GM11168 (cell line): ENCODE measurements around the gene ZDHHC1.

Experiments used
- in situ Hi-C: fragments of 300-500 bp; cut with MboI; formaldehyde crosslinking; loops from one replicate; pipeline ENCODE4 v1.12.0; 2022; ENCODE audit warnings: low sequenced_read_pairs; ENCODE audit not compliant: unreplicated experiment

ZDHHC1 gene

DNA sequence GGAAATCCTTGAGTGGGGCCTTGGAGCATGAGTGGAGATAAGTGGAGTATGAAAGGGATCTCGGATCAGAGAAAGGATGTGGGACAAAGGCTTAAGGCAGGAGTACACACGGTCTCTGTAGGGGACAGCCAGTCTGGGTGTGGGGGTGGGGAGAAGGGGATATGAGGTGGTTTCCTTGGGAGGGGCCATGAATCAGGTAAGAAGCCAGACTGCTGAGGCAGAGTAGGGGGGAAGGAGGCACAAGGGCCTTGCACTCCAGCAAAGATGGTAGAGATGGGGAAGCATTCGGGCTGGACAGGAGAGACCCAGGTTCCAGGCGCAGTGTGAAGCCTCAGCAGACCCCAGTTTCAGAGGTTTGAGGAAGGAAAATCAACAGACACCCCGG, 16.2 kb upstream of the ZDHHC1 start:
- in situ Hi-C loops: no loop called here

DNA sequence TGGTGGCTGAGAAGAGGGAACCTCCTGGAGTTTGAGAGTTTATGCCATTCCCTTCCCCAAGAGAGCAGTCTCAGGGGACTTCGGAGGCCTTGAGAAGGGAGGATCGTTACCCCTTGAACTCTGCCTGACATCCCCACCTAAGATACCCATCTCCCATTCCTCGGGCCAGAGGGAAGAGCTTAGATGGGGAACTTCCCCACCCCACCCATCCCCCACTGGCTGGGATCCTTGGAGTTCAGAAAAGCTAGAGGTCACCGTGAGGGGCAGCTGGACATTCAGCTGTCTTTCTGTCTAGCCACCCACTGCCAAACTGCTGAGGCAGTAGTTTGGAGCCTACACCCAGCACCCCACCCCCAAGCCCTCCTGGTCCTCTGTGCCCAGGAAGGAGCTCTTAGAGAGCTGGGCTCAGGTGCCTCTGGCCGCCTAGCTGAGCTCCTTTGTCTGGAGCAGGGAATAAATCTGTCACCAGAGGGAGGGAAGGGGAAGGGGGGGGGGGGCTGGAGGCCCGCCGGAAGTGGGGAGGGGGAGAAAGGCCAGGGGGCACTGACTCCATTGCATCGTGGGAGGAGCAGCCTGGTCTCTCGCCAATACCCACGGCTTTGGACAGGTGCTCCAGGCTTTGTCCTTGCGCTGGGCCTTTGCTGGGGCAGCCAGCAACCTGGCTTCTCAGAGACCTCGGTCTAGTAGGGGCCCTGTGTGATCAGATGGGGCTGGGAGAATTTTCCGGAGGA, 15.7 kb upstream of the ZDHHC1 start:
- in situ Hi-C loops: no loop called here

DNA sequence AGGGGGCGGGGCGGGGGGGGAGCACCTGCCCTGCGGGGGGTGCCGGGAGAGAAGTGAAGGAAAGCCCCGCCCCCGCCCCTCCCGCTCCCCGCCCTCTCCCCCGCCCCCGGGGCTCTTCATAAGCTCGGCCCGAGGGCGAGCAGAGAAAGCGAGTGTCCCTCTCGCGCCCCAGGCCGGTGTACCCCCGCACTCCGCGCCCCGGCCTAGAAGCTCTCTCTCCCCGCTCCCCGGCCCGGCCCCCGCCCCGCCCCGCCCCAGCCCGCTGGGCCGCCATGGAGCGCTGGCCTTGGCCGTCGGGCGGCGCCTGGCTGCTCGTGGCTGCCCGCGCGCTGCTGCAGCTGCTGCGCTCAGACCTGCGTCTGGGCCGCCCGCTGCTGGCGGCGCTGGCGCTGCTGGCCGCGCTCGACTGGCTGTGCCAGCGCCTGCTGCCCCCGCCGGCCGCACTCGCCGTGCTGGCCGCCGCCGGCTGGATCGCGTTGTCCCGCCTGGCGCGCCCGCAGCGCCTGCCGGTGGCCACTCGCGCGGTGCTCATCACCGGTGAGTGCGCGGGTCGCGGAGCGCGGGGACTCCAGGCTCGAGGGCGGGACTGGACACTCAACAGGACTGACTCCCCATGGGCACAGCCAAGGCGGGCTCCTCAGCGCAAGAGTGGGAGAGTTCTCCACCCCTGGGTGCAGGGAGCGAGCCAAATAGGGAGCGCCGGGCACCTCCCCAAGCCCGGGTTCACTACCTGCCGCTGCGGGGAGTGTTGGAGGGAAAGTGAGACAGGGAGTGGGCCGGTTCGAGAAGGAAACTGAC, 14.9 kb upstream of the ZDHHC1 start, which contains the start of gene HSD11B2:
Gene HSD11B2, plus strand, starts transcription at position 145 of the 798 bp plus-strand sequence. Its CDS starts 128 bp downstream, at position 273.
- in situ Hi-C loops: no loop called here

DNA sequence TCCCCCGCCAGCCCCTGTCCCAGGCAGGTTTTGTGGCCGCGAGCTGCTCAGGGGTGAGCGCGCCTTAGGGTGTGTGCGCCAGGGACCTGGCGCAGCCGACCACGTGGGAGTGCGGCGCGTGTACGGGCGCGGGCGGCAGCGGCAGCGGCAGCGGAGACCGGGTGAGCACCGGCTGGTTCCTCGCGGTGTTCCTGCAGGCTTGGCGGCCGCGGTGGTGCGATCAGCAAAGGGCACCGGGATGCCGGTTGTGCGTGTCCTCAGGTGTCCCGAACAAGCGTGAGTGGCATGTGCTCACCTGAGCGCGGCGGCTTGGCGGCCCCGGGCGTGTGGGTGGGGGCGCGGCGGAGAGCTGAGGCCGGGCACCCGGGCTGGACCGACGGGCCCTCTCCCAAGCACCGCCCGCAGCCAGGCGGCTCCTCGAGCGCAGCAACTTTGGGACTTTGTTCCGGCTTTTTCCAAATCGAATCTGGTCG, 14.3 kb upstream of the ZDHHC1 start:
- in situ Hi-C loops: no loop called here

DNA sequence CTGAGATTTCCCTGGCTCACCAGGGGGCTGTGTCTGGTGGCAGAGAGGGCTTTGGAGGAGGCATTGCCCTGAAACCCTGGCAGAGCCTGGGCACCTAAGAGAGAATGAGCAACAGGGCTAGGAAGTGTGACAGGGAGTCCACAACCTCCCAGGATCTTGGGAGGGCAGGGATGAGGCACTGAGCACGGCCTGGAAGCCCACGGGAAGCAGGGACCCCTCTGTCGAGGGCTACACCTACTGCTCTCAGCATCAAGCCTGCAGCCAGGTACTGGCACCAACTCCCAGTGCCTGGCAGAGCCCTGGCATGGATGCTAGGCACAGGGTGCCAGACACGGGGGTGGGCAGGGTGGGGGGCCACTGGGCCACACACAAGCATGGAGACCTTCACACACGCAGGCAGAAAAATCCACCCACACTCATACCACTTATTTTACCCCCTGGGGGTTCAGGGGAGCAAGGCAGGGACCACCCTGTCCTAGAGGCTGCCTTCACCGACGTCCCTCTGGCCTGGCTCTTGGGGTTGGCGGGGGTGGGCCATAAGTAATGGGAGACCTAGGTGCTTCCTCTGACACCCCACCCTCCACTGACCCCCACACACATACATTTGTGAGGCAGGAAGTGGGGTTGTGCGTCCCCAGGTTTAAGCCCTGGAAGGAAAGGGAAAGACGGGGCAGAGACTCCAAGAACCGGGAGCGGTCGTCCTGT, 13.7 kb upstream of the ZDHHC1 start:
- in situ Hi-C loops: no loop called here

DNA sequence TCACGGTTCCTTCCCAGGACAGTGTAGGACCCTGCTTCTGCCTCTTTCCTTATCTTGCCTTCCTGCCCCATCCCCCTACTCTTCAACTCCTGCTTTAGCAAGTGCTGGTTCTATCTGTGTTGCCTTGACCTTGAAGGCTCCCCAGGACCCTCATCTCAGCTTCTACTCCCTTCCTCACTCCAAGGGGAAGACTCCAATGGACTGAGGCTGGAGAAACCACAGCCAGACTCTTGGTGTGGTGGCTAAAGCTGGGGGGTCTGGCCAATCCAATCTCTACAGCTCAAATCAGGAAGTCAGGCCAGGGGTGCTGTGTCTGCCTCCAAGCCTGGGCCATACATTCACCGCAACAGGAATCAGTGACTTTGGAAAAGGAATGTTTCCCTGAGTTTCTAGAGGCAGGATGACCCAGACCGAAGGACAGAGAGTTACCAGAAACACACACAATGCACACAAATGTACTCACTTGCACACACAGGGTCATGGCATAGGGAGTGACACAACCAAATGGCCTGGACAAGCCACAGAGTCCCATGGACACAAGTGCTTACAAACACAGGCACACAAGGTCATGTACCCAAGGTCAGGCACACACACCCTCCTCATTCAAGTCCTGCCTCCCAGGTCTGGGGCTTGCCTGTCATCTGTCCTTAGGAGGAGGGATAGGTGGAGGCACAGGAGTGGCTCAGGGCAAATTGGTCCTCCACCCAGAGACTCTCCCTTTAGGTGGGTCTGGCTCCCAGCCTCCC, 12.9 kb upstream of the ZDHHC1 start:
- in situ Hi-C loops: no loop called here

DNA sequence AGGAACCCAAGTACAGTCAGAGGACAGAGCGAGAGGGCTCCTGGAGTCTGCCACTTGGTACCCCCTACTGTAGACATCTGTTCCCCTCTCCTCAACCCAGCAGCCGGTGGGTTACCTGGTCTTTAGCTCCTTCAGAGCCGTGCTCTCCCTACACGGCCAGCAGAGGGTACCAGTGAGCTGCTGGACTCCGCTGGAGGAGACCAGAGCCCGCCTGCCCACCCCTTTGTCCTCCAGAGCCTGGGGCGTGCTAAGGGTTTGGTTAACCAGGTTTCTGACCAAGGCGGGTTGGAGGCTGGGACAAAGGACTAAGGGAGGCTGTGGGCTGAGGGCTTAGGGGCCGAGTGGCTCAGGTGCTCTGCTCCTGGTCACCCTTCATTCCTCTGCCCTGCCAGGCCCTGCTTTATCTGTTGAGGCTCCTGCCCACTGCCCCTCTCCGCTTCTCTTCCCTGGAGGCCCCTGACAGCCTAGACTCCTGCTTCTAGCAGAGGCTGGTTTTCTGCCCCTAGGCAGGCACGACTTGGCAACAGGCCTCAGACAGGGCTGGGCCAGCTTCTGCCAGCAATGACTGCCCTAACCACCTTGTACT, 12.0 kb upstream of the ZDHHC1 start:
- in situ Hi-C loops: no loop called here

DNA sequence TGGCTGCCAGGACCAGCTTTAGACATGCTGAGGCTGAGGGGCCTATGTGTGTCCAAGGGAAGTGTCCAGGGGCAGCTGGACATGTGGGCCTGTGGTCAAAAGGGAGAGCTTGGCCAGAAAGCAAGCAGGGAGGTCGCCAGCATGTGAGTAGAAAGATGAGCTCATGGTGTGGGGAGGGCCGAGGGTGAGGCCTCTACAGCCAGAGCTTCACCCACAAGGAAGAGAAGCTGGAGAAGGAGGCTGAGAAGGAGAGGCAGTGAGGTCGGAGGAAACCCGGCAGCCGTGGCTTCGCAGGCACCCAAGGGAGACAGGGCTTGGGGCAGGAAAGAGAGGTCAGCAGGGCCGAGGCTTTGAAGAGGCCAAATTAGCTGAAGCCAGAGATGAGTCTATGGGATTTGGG, 10.7 kb upstream of the ZDHHC1 start:
- in situ Hi-C loops: no loop called here

DNA sequence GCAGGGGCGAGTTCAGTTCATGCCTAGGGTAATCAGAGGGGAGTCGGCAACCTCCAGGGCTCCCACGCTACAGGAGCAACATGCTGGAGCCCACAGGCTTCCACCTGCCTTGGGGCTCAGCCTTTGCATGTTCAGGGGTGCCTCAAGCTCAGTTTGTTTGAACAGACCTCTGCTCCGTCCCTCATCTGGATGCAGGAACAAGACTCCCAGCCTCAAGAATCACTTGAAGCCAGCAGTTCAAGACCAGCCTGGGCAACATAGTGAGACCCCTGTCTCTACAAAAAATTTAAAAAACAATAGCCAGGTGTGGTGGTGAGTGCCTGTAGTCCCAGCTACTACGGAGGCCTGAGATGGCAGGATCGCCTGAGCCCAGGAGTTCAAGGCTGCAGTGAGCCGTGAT, 9.7 kb upstream of the ZDHHC1 start:
- in situ Hi-C loops: no loop called here

DNA sequence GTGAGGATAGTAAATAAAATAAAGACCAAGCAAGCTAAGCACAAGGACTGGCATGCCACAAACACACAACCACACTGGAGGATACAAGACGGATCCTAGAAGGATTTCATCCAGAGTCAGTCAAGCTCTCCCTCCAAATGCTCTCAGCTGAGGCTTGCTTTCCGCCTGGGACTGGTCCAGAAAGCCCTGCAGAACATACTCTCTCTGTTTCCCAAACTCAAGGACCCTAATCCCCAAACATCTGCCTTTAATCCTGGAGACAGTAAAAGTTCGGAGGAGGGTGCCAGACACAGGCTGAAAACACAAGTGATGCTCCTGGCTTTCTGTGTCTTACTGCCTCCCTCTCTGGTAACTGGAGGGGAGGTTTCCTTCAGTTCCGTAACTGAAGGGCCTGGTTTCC, 9.3 kb upstream of the ZDHHC1 start:
- in situ Hi-C loops: no loop called here

DNA sequence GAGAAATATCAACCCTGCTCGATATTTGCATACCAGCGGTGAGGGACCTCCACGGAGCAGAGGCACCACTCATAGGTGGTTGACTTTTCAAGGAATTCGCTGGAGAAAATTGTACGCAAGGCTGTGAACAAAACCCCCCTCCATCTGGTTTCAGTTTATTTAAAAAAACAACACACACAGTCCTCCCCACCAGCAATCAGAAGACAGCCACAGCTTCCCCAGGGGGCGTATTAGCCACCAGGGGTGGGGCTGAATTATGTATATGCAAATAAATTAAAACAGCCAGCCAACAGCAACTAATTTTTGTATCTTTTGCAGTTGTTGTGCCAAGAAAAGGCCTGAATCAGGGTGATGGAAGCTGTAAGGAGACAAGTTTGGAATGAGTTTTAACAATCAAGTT, 8.8 kb upstream of the ZDHHC1 start:
- in situ Hi-C loops: no loop called here

DNA sequence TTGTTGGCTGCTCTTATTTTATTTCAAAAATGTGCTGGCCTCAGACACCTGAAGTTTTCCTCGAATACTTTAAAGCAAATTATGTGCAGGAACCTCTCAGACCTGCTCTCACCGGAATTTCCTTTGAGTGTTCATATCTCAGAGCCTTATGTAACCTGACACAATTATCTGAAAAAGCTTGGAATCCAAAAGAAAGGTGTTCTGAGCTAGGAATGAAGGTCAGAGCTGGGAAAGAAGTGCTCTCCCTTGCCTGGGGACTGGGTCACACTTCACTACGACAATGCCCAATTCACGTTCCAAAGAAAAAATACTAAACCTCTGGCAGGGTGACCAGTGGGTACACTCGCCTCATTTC, 8.0 kb upstream of the ZDHHC1 start:
- in situ Hi-C loops: loop anchor here (25.0 kb wide), 1 partner anchor 462 kb away; the partner anchor contains the start of gene CES3

DNA sequence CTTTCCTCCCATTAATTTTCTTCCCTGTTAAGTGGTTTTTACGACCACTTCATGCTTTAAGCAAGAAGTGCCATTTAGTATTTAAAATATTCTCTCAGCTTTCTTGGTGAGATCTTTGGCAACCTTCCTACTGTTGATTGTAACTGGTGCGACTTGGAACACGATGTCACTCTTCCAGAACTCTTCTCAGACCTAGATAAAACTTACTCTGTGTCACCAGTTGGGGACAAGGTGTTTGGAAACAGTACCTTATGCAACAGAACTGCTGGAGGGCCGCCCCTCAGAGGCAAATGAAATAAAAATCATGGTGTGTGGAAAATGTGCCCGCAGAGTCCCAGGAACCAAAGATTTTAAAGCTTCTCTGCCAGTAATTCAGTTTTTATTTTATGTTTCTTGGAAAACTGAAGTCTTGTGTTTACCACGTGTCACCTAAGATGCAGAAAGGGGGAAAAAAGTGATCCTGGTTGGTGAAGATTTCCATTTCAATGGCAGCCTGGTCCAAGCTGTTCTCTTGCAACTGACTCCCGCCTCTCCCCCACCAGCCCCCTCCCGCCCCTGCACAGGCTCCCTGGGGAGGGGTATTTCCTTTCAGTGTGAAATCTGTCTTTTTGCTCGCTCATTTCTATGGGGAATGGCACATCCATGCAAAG, 7.5 kb upstream of the ZDHHC1 start:
- in situ Hi-C loops: loop anchor here (25.0 kb wide), 1 partner anchor 461 kb away; the partner anchor contains the start of gene CES3

DNA sequence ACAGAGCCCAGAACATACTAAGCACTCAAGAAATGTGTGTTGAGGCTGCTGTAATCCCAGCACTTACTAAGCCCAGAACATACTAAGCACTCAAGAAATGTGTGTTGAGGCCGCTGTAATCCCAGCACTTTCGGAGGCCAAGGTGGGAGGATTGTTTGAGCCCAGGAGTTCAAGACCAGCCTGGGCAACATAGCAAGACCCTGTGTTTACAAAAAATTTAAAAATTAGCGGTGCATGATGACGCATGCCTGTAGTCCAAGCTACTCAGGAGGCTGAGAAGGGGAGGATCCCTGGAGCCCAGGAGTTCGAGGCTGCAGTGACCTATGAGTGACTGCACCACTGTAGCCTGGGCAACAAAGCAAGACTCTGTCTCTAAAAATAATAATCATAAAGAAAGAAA, 6.7 kb upstream of the ZDHHC1 start:
- in situ Hi-C loops: loop anchor here (25.0 kb wide), 1 partner anchor 461 kb away; the partner anchor contains the start of gene CES3

DNA sequence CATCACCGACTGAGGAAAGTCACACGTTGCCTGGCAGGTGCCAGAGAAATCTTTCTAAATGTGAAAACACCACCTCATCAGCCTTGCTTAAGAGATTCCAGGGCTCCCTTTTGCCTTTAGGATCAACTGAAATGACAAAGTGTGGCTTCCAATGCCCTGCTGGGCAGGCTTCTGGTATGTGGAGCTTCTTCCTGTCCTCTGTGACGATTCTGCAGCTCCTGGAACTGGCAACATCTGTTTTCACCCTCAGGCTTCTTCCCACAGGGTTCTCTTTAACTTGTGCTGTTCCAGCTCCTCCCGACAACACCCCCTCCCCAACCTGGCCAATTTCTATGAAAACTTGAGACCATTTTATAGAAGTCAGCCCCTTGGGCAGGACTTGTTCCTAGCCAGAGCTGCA, 4.8 kb upstream of the ZDHHC1 start:
- in situ Hi-C loops: loop anchor here (25.0 kb wide), 1 partner anchor 459 kb away; the partner anchor contains the start of gene CES3

DNA sequence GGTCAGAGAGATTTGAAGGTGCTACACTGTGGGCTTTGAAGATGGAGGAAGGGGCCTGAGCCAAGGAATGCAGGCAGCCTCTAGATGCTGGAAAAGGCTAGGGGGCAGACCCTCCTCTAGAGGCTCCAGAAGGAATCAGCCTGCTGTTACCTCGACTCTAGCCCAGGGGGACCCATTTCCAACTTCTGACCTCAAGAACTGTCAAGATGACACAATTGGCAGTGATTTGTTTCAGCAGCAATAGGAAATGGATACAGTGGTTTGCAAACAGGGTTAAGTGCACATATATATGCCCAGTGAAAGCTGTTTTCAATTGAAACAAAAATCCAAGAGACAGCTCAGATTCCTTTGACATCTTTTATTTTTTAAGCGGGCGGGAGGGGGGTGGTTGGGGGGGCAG, 3.7 kb upstream of the ZDHHC1 start:
- in situ Hi-C loops: loop anchor here (25.0 kb wide), 1 partner anchor 458 kb away; the partner anchor contains the start of gene CES3

DNA sequence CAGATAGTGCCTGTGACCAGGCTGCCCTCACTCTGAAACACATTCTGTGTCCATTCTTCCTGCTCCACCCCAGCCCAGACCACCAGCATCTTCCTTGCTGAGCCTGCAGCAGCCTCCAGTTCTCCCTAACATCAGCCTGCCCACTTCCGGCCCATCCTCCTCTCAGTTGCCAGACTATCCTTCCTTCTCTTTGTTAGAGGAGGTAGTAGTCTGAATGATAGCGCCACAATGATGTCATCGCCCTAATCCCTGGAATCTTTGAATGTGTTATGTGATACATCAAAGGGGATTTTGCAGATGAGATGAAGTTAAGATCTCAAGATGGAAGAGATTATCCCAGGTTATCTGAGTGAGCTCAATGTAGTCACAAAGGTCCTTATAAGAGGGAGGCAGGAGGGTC, 3.2 kb upstream of the ZDHHC1 start:
- in situ Hi-C loops: loop anchor here (25.0 kb wide), 1 partner anchor 457 kb away; the partner anchor contains the start of gene CES3

DNA sequence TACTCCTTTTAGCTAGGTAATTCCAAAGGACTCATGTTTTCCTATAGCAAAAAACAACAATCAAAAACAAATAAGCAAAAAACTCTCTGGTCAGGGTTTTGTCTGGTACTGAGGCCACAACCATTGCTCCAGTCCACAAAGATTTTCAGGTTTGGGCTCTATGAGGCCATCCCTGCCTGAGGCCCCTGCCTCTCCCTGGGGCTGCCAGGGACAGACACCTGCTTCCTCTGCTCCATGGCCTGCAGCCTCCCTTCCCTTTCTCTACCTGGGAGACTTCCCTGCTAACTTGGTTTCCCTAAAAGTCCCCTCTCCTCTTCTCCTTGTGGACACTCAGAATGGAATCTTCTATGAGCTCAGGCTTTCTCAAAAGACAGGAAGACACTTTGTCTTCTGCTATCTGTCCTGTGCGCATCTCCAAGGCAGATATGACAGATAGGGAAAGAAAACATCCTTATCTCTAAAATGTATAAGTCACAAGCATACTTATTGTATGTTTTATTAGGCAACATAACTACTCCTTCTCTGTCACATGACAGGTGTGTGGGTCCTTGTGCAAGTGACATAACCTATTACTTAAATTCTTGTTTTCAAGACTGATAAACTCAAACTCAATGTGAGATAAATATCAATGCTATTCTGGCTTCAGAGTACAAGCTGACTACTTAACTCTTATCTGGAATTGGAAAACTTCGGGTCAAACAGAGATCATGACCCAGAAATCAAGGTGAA, 1.2 kb upstream of the ZDHHC1 start:
- in situ Hi-C loops: loop anchor here (25.0 kb wide), 1 partner anchor 455 kb away; the partner anchor contains the start of gene CES3
